Karpas-422 (cell line): ENCODE results near the gene DHFR. TPM values are rescaled to one million over a fixed set of nuclear protein-coding genes. Genes with fewer than 3 reads are reported as not detected.

Experiments
- DNase-seq: peaks from one replicate; pipeline ENCODE4 v3.0.0-alpha.2; 2015
- H2AFZ ChIP-seq: fragments of 200-600 bp; sonication (generic); 2 replicates; pipeline ENCODE4 v1.6.1; 2014; ENCODE audit warnings: antibody characterized with exemption, low read length, mixed read lengths
- H3K27ac ChIP-seq: fragments of 200-600 bp; sonication (generic); 2 replicates; pipeline ENCODE4 v1.5.1; 2014; ENCODE audit warnings: mild to moderate bottlenecking, low read length, moderate library complexity
- H3K27me3 ChIP-seq: fragments of 200-600 bp; sonication (generic); 2 replicates; pipeline ENCODE4 v1.6.1; 2014; ENCODE audit warnings: low read length, mixed read lengths
- H3K36me3 ChIP-seq: fragments of 200-600 bp; sonication (generic); 2 replicates; pipeline ENCODE4 v1.6.1; 2014; ENCODE audit warnings: low read length, mixed read lengths; ENCODE audit not compliant: insufficient read depth
- H3K4me1 ChIP-seq: fragments of 200-600 bp; sonication (generic); 2 replicates; pipeline ENCODE4 v1.6.1; 2014; ENCODE audit warnings: mild to moderate bottlenecking, low read length, mixed read lengths
- H3K4me2 ChIP-seq: fragments of 200-600 bp; sonication (generic); 2 replicates; pipeline ENCODE4 v1.6.1; 2014; ENCODE audit warnings: low read length, low read depth, mild to moderate bottlenecking; ENCODE audit not compliant: poor library complexity, severe bottlenecking
- H3K4me3 ChIP-seq: fragments of 200-600 bp; sonication (generic); 2 replicates; pipeline ENCODE4 v1.5.1; 2014; ENCODE audit warnings: mild to moderate bottlenecking, antibody characterized with exemption, low read length, mixed read lengths
- H3K79me2 ChIP-seq: fragments of 200-600 bp; sonication (generic); 2 replicates; pipeline ENCODE4 v1.6.1; 2014; ENCODE audit warnings: mild to moderate bottlenecking, low read length, mixed read lengths
- H3K9ac ChIP-seq: fragments of 200-600 bp; sonication (generic); 2 replicates; pipeline ENCODE4 v1.6.0; 2014; ENCODE audit warnings: low read length
- H3K9me2 ChIP-seq: fragments of 200-600 bp; sonication (generic), shearing (Covaris generic); replicated peaks from 2 replicates; pipeline ENCODE4 v1.6.0; 2014; ENCODE audit warnings: mild to moderate bottlenecking, low read length, moderate library complexity; ENCODE audit not compliant: insufficient read depth
- H3K9me3 ChIP-seq: fragments of 300-700, 200-600 bp; sonication (generic); 2 replicates; pipeline ENCODE4 v1.6.1; 2014; ENCODE audit warnings: low read length, mixed read lengths
- H4K20me1 ChIP-seq: fragments of 200-600 bp; sonication (generic); 2 replicates; pipeline ENCODE4 v1.6.1; 2014; ENCODE audit warnings: mild to moderate bottlenecking, antibody characterized with exemption, low read length, low read depth; ENCODE audit not compliant: insufficient read depth
- total RNA-seq: library from RNA; depleted of rRNA; stranded (reverse); fragments of >200 nt; shearing (Covaris generic); gene quantifications from 2 replicates; pipeline ENCODE4 v1.2.3, GENCODE V29; 2014; ENCODE audit warnings: low replicate concordance

DHFR gene
- total RNA-seq, 1 experiment from 2014 or later, result 76.1 TPM

DNA sequence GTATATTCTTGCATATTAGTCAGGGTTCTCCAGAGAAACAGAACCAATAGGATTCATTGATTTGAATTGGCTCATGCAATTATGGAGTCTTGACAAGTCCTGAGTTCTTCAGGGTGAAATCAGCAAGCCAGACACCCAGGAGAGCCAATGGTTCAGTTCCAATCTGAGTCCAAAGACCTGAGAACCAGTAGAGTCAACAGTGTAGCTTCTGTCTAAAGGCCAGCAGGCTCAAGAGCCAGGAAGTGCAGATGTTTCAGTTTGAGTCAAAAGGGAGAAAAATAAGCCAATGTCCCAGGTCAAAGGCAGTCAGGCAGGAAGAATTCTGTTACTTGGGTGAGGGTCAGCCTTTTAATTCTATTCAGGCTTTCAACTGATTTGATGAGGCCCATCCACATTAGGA, 47.0 kb downstream of the DHFR start:
- Histone ChIP-seq H3K9me3 (no peaks in the 10 kb centered on the region), H3K27ac (no peak overlapping the region), H3K27me3 (no peaks in the 10 kb centered on the region), H2AFZ (no peak overlapping the region), H3K4me3 (no peak overlapping the region), H3K9me2 (no peaks in the 10 kb centered on the region), H4K20me1 (no peaks in the 10 kb centered on the region), H3K4me2 (no peak overlapping the region), H3K36me3 (no peaks in the 10 kb centered on the region), H3K4me1 (no peaks in the 10 kb centered on the region), H3K79me2 (no peaks in the 10 kb centered on the region), H3K9ac (no peak overlapping the region)
- DNase-seq, result no peak

DNA sequence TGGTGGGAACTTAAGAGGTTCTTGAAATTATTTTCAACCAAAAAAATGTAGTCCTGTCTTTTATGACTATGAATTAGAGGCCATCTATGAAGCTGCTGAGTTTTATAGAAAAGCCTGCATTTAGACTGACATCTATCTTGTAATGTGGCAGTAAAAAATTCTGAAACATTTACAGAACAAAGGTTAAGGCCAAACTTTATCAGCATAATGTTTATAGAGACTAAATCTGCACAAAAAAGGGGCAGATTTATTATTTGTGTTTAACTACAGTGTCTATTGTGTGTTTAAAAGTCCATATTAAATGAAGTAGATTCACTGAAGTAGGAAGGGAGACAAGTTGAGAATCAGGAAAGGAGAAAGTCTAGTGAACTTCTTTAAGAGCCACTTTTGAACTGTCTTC, 47.4 kb downstream of the DHFR start:
- no peaks in the 10 kb centered on the region for H3K4me1 ChIP-seq
- no peaks in the 10 kb centered on the region for H3K79me2 ChIP-seq
- DNase-seq, result no peak
- no peaks in the 10 kb centered on the region for H3K36me3 ChIP-seq
- H3K9me2 ChIP-seq, result no peaks in the 10 kb centered on the region
- no peak overlapping the region for H2AFZ ChIP-seq
- no peak overlapping the region for H3K4me3 ChIP-seq
- no peaks in the 10 kb centered on the region for H3K9me3 ChIP-seq
- no peaks in the 10 kb centered on the region for H4K20me1 ChIP-seq
- H3K4me2 ChIP-seq, result no peak overlapping the region
- no peak overlapping the region for H3K9ac ChIP-seq
- no peak overlapping the region for H3K27ac ChIP-seq
- H3K27me3 ChIP-seq, result no peaks in the 10 kb centered on the region

DNA sequence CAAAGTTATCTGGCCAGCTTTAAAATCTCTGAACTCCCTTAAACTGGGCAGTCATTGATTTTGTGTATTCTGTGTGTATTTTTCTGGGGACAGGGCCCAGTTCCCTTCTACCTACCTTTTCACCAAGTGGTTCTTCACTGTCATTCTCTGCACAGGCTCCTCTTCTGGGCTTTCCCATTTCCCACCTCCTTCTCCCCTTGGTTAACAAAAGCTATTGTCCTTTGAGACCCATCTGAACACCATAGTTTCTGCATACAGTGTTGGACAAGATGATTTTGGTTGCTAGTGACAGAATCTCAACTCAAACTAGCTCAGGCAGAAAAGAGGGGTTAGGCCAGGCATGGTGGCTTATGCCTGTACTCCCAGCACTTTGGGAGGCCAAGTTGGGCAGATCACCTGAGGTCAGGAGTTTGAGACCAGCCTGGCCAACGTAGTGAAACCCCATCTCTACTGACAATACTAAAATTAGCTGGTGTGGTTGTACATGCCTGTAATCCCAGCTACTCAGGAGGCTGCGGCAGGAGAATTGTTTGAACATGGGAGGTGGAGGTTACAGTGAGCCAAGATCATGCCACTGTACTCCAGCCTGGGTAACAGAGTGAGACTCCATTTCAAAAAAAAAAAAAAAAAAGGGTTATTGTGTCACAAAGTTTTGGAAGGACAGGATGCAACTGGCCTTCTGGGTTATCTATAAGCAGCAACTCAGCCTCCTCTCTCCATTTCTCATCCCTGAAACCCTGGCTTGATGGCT, 53.7 kb downstream of the DHFR start:
- Histone ChIP-seq H4K20me1 (no peaks in the 10 kb centered on the region), H2AFZ (no peak overlapping the region), H3K9me3 (no peaks in the 10 kb centered on the region), H3K36me3 (no peaks in the 10 kb centered on the region), H3K4me1 (no peaks in the 10 kb centered on the region), H3K4me3 (no peak overlapping the region), H3K9ac (no peak overlapping the region), H3K4me2 (no peak overlapping the region), H3K79me2 (no peaks in the 10 kb centered on the region), H3K27ac (no peak overlapping the region), H3K9me2 (no peaks in the 10 kb centered on the region), H3K27me3 (no peaks in the 10 kb centered on the region)
- DNase-seq, result no peak

DNA sequence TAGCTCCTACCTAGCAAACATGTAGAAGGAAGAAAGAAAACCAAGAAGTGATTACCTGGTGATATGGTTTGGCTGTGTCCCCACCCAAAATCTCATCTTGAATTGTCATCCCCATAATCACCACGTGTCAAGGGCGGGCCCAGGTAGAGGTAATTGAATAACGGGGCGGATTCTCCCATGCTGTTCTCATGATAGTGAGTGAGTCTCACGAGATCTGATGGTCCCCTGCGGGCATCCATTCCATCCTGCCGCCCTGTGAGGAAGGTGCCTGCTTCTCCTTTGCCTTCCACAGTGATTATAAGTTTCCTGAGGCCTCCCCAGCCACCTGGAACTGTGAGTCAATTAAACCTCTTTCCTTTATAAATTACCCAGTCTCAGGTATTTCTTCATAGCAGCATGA, 57.3 kb downstream of the DHFR start:
- H3K4me3 ChIP-seq, result no peak overlapping the region
- H3K9ac ChIP-seq, result no peak overlapping the region
- no peak overlapping the region for H2AFZ ChIP-seq
- H4K20me1 ChIP-seq, result no peaks in the 10 kb centered on the region
- H3K4me2 ChIP-seq, result no peak overlapping the region
- no peaks in the 10 kb centered on the region for H3K9me3 ChIP-seq
- H3K27ac ChIP-seq, result no peak overlapping the region
- no peaks in the 10 kb centered on the region for H3K4me1 ChIP-seq
- H3K79me2 ChIP-seq, result no peaks in the 10 kb centered on the region
- H3K27me3 ChIP-seq, result no peaks in the 10 kb centered on the region
- no peaks in the 10 kb centered on the region for H3K9me2 ChIP-seq
- no peaks in the 10 kb centered on the region for H3K36me3 ChIP-seq
- no peak for DNase-seq

DNA sequence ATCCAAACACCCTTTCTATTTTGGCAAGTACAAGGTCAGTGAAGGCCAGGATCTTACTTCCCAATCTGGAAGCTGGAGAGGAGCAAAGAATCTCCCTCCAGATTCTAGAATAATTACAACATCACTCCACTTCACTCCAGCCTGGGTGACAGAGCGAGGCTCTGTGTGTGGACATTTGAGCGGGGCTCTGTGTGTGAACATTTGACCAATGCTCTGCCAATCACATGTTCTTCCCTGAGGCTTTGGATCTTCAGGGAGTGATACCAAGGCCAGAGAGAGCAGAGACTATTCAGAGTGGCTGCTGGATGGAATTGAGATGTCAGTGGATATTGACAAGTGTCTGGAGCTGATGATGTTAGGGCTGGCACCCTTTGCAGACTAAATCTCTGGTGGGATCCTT, 60.0 kb downstream of the DHFR start:
- Histone ChIP-seq H3K9me3 (no peaks in the 10 kb centered on the region), H3K4me3 (no peak overlapping the region), H2AFZ (no peak overlapping the region), H4K20me1 (no peaks in the 10 kb centered on the region), H3K27ac (no peak overlapping the region), H3K27me3 (no peaks in the 10 kb centered on the region; the same call in 1 of the 2 replicates), H3K4me2 (no peak overlapping the region), H3K36me3 (no peaks in the 10 kb centered on the region), H3K9ac (no peak overlapping the region), H3K9me2 (no peaks in the 10 kb centered on the region), H3K79me2 (no peaks in the 10 kb centered on the region), H3K4me1 (no peaks in the 10 kb centered on the region)
- no peak for DNase-seq

DNA sequence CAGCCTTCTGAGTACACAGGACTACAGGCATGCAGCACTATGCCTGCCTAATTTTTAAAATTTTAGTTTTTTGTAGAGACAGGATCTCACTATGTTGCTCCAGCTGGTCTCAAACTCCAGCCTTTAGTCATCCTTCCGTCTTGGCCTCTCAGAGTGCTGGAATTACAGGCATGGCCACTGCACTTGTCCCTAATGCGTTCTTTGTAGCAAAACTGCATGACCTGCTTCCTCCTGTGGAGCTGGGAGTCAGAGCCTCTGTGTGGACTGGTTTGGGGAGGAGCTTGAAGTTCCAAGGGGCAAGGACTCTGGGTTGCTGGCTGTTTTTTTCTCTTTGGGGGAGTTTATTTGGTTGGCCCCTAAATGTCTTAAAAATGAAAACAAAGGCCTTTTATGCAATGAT, 62.0 kb downstream of the DHFR start:
- peak overlapping the region; percentile 17; the same call in 1 of the 2 replicates for H2AFZ ChIP-seq
- DNase-seq, result no peak
- H3K4me3 ChIP-seq, result no peak overlapping the region
- H4K20me1 ChIP-seq, result no peaks in the 10 kb centered on the region
- H3K4me1 ChIP-seq, result no peaks in the 10 kb centered on the region
- no peak overlapping the region for H3K4me2 ChIP-seq
- H3K27ac ChIP-seq, result no peak overlapping the region
- H3K27me3 ChIP-seq, result no peaks in the 10 kb centered on the region; the same call in 1 of the 2 replicates
- H3K9me2 ChIP-seq, result no peaks in the 10 kb centered on the region
- H3K36me3 ChIP-seq, result no peaks in the 10 kb centered on the region
- no peaks in the 10 kb centered on the region for H3K9me3 ChIP-seq
- no peak overlapping the region for H3K9ac ChIP-seq
- H3K79me2 ChIP-seq, result no peaks in the 10 kb centered on the region

DNA sequence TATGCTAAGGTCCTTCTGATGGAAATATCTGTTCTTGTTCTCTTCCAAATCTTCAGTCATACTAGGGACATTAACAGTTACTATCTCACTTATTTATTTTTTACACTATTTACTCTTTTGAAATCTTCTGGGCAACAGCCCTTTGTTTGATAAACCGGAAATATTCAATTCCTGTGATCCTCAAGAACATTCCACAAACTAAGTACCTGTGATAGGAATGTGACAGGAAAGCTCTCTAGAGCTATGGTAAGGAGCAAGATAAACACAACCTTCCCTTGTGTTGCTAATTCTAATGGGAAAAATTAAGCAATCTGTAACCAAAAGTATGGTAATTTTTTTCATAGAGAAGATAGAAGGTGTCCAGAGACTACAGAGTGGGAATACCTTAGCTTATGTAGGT, 62.7 kb downstream of the DHFR start:
- no peak overlapping the region for H3K4me3 ChIP-seq
- no peak for DNase-seq

DNA sequence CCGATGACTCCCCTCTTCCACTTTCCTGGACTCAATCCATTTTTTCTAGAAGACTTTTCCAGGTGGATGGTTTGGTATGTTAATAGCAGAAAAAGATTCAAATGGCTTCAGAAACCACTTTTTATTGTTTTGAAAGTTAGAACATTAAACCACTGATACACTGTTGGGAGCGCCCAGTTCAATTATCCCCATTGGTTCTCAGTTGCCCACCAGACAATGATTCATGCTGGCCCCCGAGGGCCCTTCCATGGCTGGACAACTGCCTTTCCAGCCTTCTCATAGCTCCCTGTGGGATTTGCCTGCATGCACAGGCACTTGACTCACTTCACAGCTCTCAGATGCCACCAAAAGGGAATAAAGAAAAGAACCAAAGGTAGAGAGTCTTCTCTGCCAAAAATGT, 63.4 kb downstream of the DHFR start:
- no peaks in the 10 kb centered on the region for H3K4me1 ChIP-seq
- no peaks in the 10 kb centered on the region for H3K9me3 ChIP-seq
- H3K36me3 ChIP-seq, result no peaks in the 10 kb centered on the region
- no peak overlapping the region for H3K27ac ChIP-seq
- H3K9me2 ChIP-seq, result no peaks in the 10 kb centered on the region
- no peaks in the 10 kb centered on the region for H4K20me1 ChIP-seq
- no peak overlapping the region for H3K9ac ChIP-seq
- no peak overlapping the region for H3K4me3 ChIP-seq
- DNase-seq, result no peak
- H3K79me2 ChIP-seq, result no peaks in the 10 kb centered on the region
- no peak overlapping the region for H2AFZ ChIP-seq
- no peak overlapping the region for H3K4me2 ChIP-seq
- H3K27me3 ChIP-seq, result no peaks in the 10 kb centered on the region; the same call in 1 of the 2 replicates

More for the DNA sequence above, 62.7 kb downstream of the DHFR start:
- Histone ChIP-seq H3K4me1 (no peaks in the 10 kb centered on the region), H3K4me2 (no peak overlapping the region), H3K27me3 (no peaks in the 10 kb centered on the region; the same call in 1 of the 2 replicates), H4K20me1 (no peaks in the 10 kb centered on the region), H3K9me2 (no peaks in the 10 kb centered on the region), H3K27ac (no peak overlapping the region), H3K79me2 (no peaks in the 10 kb centered on the region), H3K36me3 (no peaks in the 10 kb centered on the region), H3K9ac (no peak overlapping the region), H3K9me3 (no peaks in the 10 kb centered on the region), H2AFZ (peak overlapping the region; percentile 17; the same call in 1 of the 2 replicates)
